AG09309 (cell line): ENCODE results near the gene PRR23E.

Source experiments
- DNase-seq: peaks from one replicate; pipeline ENCODE4 v3.0.0-alpha.2; 2010; ENCODE audit warnings: low read depth
- H3K4me3 ChIP-seq: 2 replicates; pipeline ENCODE4 v1.5.1; 2011; ENCODE audit warnings: mild to moderate bottlenecking, low read depth, low read length, moderate library complexity; ENCODE audit not compliant: control insufficient read depth
- CTCF ChIP-seq: IDR thresholded peaks from 2 replicates; pipeline ENCODE4 v1.5.1; 2011; ENCODE audit warnings: mild to moderate bottlenecking, low read depth, low read length, inconsistent platforms; ENCODE audit not compliant: insufficient read depth, control insufficient read depth; ENCODE audit errors: missing control alignments

The PRR23E gene

GRCh38 chr3:127174284-127174683 is 18.6 kb upstream of the PRR23E start:
- no peak overlapping the region for H3K4me3 ChIP-seq
- DNase-seq: no peak
- TF ChIP-seq CTCF: no peak

GRCh38 chr3:127174715-127175140 is 18.2 kb upstream of the PRR23E start:
- no peak for TF ChIP-seq CTCF
- no peak overlapping the region for H3K4me3 ChIP-seq
- DNase-seq: no peak

- no peak for TF ChIP-seq CTCF
- no peak for DNase-seq
- no peak overlapping the region for H3K4me3 ChIP-seq
Observed at GRCh38 chr3:127175272-127175671, 17.7 kb upstream of the PRR23E start.

- no peak overlapping the region for H3K4me3 ChIP-seq
- DNase-seq: no peak
- TF ChIP-seq CTCF: peak; percentile 8
Observed at GRCh38 chr3:127177226-127177625, 15.7 kb upstream of the PRR23E start.

GRCh38 chr3:127180859-127181258 is 12.1 kb upstream of the PRR23E start:
- DNase-seq: no peak
- H3K4me3 ChIP-seq: no peak overlapping the region
- TF ChIP-seq CTCF: no peak

GRCh38 chr3:127182431-127182830 is 10.5 kb upstream of the PRR23E start:
- DNase-seq: no peak
- no peak overlapping the region for H3K4me3 ChIP-seq

More at GRCh38 chr3:127182431-127182830, 10.5 kb upstream of the PRR23E start:
- TF ChIP-seq CTCF: no peak
